ENCODE data around the gene WDR62.

DNA sequence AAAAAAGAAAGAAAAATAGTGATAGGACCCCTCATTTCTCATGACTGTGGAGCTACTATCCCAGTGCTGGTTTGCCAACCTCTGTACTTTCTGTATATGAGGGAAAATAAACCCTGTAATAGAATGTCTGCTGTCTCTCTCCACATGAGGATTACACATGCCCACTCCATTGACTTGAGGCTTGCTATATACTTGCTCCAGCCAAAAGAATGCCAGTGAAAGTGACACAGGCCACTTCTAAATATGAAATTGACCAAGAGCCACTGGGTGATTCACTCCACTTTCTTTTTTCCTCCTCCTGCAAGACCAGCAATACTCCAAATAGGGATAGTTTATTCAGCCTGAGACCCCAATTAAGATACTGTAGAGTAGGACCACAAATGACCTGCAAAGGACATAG, 6.9 kb upstream of the WDR62 start:
- TF ChIP-seq, protein P1, sequence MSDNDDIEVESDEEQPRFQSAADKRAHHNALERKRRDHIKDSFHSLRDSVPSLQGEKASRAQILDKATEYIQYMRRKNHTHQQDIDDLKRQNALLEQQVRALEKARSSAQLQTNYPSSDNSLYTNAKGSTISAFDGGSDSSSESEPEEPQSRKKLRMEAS (IDR thresholded peaks at IDR 0.05; ENCODE audit: low read depth, low read length), result no peak
- TF ChIP-seq FOS (IDR thresholded peaks at IDR 0.05; ENCODE audit: borderline replicate concordance, extremely low read depth, insufficient read length), result no peak
- TF ChIP-seq FOXM1 (IDR thresholded peaks at IDR 0.05; ENCODE audit: low read depth, low read length), result no peak
- TF ChIP-seq ESRRA (IDR thresholded peaks at IDR 0.05; ENCODE audit: low read length), result no peak
- no peak for TF ChIP-seq ETV6 (conservative IDR thresholded peaks at IDR 0.05 in 1 of 2, IDR thresholded peaks at IDR 0.05 in 1 of 2; ENCODE audit: borderline replicate concordance in 1 of 2, low read depth in 1 of 2)
- TF ChIP-seq ATF2 (IDR thresholded peaks at IDR 0.05; ENCODE audit: low read length), result no peak
- TF ChIP-seq, protein P2, sequence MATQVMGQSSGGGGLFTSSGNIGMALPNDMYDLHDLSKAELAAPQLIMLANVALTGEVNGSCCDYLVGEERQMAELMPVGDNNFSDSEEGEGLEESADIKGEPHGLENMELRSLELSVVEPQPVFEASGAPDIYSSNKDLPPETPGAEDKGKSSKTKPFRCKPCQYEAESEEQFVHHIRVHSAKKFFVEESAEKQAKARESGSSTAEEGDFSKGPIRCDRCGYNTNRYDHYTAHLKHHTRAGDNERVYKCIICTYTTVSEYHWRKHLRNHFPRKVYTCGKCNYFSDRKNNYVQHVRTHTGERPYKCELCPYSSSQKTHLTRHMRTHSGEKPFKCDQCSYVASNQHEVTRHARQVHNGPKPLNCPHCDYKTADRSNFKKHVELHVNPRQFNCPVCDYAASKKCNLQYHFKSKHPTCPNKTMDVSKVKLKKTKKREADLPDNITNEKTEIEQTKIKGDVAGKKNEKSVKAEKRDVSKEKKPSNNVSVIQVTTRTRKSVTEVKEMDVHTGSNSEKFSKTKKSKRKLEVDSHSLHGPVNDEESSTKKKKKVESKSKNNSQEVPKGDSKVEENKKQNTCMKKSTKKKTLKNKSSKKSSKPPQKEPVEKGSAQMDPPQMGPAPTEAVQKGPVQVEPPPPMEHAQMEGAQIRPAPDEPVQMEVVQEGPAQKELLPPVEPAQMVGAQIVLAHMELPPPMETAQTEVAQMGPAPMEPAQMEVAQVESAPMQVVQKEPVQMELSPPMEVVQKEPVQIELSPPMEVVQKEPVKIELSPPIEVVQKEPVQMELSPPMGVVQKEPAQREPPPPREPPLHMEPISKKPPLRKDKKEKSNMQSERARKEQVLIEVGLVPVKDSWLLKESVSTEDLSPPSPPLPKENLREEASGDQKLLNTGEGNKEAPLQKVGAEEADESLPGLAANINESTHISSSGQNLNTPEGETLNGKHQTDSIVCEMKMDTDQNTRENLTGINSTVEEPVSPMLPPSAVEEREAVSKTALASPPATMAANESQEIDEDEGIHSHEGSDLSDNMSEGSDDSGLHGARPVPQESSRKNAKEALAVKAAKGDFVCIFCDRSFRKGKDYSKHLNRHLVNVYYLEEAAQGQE (IDR thresholded peaks at IDR 0.05; ENCODE audit: low read depth, low read length), result no peak
